HEK293T (cell line): Measurements from ENCODE around the gene TTLL13.

ENCODE experiments used
- ARNT ChIP-seq: fragments of 450-650 bp; IDR thresholded peaks from 2 replicates; pipeline ENCODE4 v1.6.1; 2017; ENCODE audit warnings: mild to moderate bottlenecking
- ELF4 ChIP-seq: fragments of 450-650 bp; IDR thresholded peaks from 2 replicates; pipeline ENCODE4 v1.6.1; 2017; ENCODE audit warnings: antibody characterized with exemption
- FOXA1 ChIP-seq: fragments of 450-650 bp; IDR thresholded peaks from 2 replicates; pipeline ENCODE4 v1.6.1; 2016; ENCODE audit warnings: mild to moderate bottlenecking
- FOXK2 ChIP-seq: fragments of 450-650 bp; IDR thresholded peaks from 2 replicates; pipeline ENCODE4 v1.6.1; 2016; ENCODE audit warnings: mild to moderate bottlenecking
- FOXM1 ChIP-seq: fragments of 450-650 bp; IDR thresholded peaks from 2 replicates; pipeline ENCODE4 v1.6.1; 2017; ENCODE audit warnings: mild to moderate bottlenecking, borderline replicate concordance
- HDGF ChIP-seq: fragments of 450-650 bp; IDR thresholded peaks from 2 replicates; pipeline ENCODE4 v1.6.1; 2017; ENCODE audit warnings: antibody characterized with exemption, borderline replicate concordance
- LEF1 ChIP-seq: fragments of 450-650 bp; IDR thresholded peaks from 2 replicates; pipeline ENCODE4 v1.6.1; 2017; ENCODE audit warnings: mild to moderate bottlenecking, borderline replicate concordance
- NFRKB ChIP-seq: fragments of 450-650 bp; IDR thresholded peaks from 2 replicates; pipeline ENCODE4 v1.6.1; 2016; ENCODE audit warnings: mild to moderate bottlenecking, moderate library complexity
- PKNOX1 ChIP-seq: fragments of 450-650 bp; IDR thresholded peaks from 2 replicates; pipeline ENCODE4 v1.6.1; 2016
- SP1 ChIP-seq: fragments of 450-650 bp; IDR thresholded peaks from 2 replicates; pipeline ENCODE4 v1.6.1; 2017
- SUZ12 ChIP-seq: fragments of 450-650 bp; IDR thresholded peaks from 2 replicates; pipeline ENCODE4 v1.6.1; 2016; ENCODE audit warnings: mild to moderate bottlenecking
- ZNF384 ChIP-seq: fragments of 450-650 bp; IDR thresholded peaks from 2 replicates; pipeline ENCODE4 v1.6.1; 2016

DNA sequence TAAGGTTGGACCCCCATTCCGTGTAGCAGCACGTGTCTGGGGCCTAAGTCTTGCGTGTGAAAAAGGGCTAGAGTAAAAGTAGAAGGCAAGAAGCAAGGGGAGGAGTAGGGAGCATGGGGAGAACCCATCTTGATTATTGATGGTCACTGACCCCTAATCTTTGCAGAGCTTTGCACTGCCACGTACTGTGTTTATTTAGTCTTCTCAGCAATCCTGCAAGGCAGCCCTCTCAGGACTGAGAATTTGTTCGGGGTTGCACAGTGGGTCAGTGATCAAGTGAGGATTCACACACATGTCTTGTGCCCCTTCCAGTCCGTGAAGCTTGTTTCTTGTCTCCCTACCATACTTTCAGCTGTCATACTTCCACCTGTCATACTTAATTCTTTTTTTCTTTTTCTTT lies 41.0 kb upstream of the TTLL13 start:
- TF ChIP-seq LEF1 (no peak), ARNT (no peak), FOXM1 (no peak), ZNF384 (no peak), SUZ12 (no peak), ELF4 (no peak), FOXA1 (no peak), SP1 (no peak), HDGF (no peak), NFRKB (no peak), PKNOX1 (no peak), FOXK2 (no peak)
